GM23338 (cell line): ENCODE results near the gene MSMB. TPM values are rescaled to one million over a fixed set of nuclear protein-coding genes. Genes with fewer than 3 reads are reported as not detected.
"Not testable (repeated sequence)": the region's sequence is repeated elsewhere in the genome, so short reads cannot be mapped to it uniquely, and the experiment has no call there.

Source experiments
- ATAC-seq: fragments of 200-7000 bp; cut with Tn5 transposase; 3 replicates; pipeline ENCODE4 v1.9.1; 2020
- DNase-seq: peaks from one replicate; pipeline ENCODE4 v3.0.0-alpha.2; 2015; ENCODE audit warnings: low spot score
- H2AFZ ChIP-seq: fragments of 200-600 bp; sonication (generic); 2 replicates; pipeline ENCODE4 v1.8.0; 2016; ENCODE audit warnings: antibody characterized with exemption, mild to moderate bottlenecking, moderate library complexity
- H3F3A ChIP-seq: fragments of 200-600 bp; sonication (generic); replicated peaks from 2 replicates; pipeline ENCODE4 v1.8.0; 2017; ENCODE audit warnings: antibody characterized with exemption, mixed run types, low read depth
- H3K27ac ChIP-seq: fragments of 200-600 bp; sonication (generic); 2 replicates; pipeline ENCODE4 v1.6.1; 2016; ENCODE audit warnings: low read depth
- H3K27me3 ChIP-seq: fragments of 200-600 bp; sonication (generic); 2 replicates; pipeline ENCODE4 v1.8.0; 2016; ENCODE audit warnings: mild to moderate bottlenecking, mixed run types, moderate library complexity; ENCODE audit not compliant: insufficient read depth
- H3K36me3 ChIP-seq: fragments of 200-600 bp; sonication (generic); 2 replicates; pipeline ENCODE4 v1.8.0; 2016; ENCODE audit warnings: mild to moderate bottlenecking; ENCODE audit not compliant: insufficient read depth
- H3K4me1 ChIP-seq: fragments of 200-600 bp; sonication (generic); 2 replicates; pipeline ENCODE4 v1.8.0; 2016; ENCODE audit warnings: mild to moderate bottlenecking, moderate library complexity; ENCODE audit not compliant: insufficient read depth
- H3K4me2 ChIP-seq: fragments of 200-600 bp; sonication (generic); 2 replicates; pipeline ENCODE4 v1.7.1; 2017; ENCODE audit warnings: mixed run types
- H3K4me3 ChIP-seq: fragments of 200-600 bp; sonication (generic); 2 replicates; pipeline ENCODE4 v1.6.1; 2016; ENCODE audit warnings: mixed run types
- H3K79me2 ChIP-seq: fragments of 200-600 bp; sonication (generic); replicated peaks from 2 replicates; pipeline ENCODE4 v1.8.0; 2017; ENCODE audit warnings: mild to moderate bottlenecking; ENCODE audit not compliant: insufficient read depth
- H3K9me2 ChIP-seq: fragments of 200-600 bp; sonication (generic); 2 replicates; pipeline ENCODE4 v1.8.0; 2017; ENCODE audit not compliant: insufficient read depth
- H4K20me1 ChIP-seq: fragments of 200-600 bp; sonication (generic); replicated peaks from 2 replicates; pipeline ENCODE4 v1.8.0; 2017; ENCODE audit warnings: mild to moderate bottlenecking; ENCODE audit not compliant: insufficient read depth
- H3K27ac Mint-ChIP-seq: 2 replicates; pipeline ENCODE4 v1.8.0; 2020; ENCODE audit warnings: inconsistent platforms, mild to moderate bottlenecking, moderate library complexity, mixed read lengths
- H3K27me3 Mint-ChIP-seq: 3 replicates; pipeline ENCODE4 v1.8.0; 2022; ENCODE audit warnings: low read depth, mild to moderate bottlenecking, moderate library complexity, mixed read lengths, inconsistent platforms; ENCODE audit not compliant: insufficient read depth, poor library complexity
- H3K36me3 Mint-ChIP-seq: 3 replicates; pipeline ENCODE4 v1.8.0; 2021; ENCODE audit warnings: low read depth, mild to moderate bottlenecking, inconsistent platforms, moderate library complexity, mixed read lengths
- H3K4me1 Mint-ChIP-seq: 3 replicates; pipeline ENCODE4 v1.8.0; 2020; ENCODE audit warnings: mild to moderate bottlenecking, inconsistent platforms, mixed read lengths
- H3K4me3 Mint-ChIP-seq: 3 replicates; pipeline ENCODE4 v1.8.0; 2021; ENCODE audit warnings: moderate library complexity, mild to moderate bottlenecking, inconsistent platforms, mixed read lengths
- H3K9me3 Mint-ChIP-seq: 3 replicates; pipeline ENCODE4 v1.8.0; 2020; ENCODE audit warnings: moderate library complexity, mild to moderate bottlenecking, inconsistent platforms, mixed read lengths
- NANOG ChIP-seq: IDR thresholded peaks from 2 replicates; pipeline ENCODE4 v1.6.1; 2016; ENCODE audit warnings: antibody characterized with exemption, borderline replicate concordance
- STAT1 ChIP-seq: IDR thresholded peaks from one replicate; pipeline ENCODE4 v1.6.1; 2016; ENCODE audit warnings: antibody characterized with exemption; ENCODE audit not compliant: unreplicated experiment
- ZNF114 ChIP-seq: fragments of 250-450 bp; sonication (Bioruptor Pico); IDR thresholded peaks from 2 replicates; pipeline ENCODE4 v1.5.0; 2020; ENCODE audit warnings: mild to moderate bottlenecking, moderate library complexity
- polyA plus RNA-seq: library from polyadenylated mRNA; unstranded; fragments of >200 nt; fragmentation: Nextera tagmentation; extraction: Ambion mirVana; gene quantifications from 2 replicates; pipeline ENCODE4 v1.2.1, GENCODE V29; 2016
- small RNA-seq: library from RNA; depleted of rRNA; stranded (forward); fragments of <200 nt; gene quantifications from one replicate; pipeline ENCODE3, GENCODE V24; 2014; ENCODE audit warnings: low replicate concordance
- total RNA-seq: library from RNA; depleted of rRNA; stranded (reverse); fragments of >200 nt; shearing (Covaris generic); gene quantifications from 2 replicates; pipeline ENCODE4 v1.2.3, GENCODE V29; 2014; rRNA removed
- TF ChIP-seq, protein P1 (sequence below): IDR thresholded peaks from 2 replicates; pipeline ENCODE4 v1.6.1; 2016; ENCODE audit warnings: antibody characterized with exemption
- TF ChIP-seq, protein P2 (sequence below), 2 experiments: fragments of 200-600 bp in 1 of 2; sonication (generic) in 1 of 2; conservative IDR thresholded peaks; 2 replicates each; pipeline versions ENCODE4 v1.5.1 to v1.6.1; 2016 to 2017; ENCODE audit warnings: antibody characterized with exemption in 2 of 2, low read depth in 2 of 2, mild to moderate bottlenecking in 2 of 2, moderate library complexity in 1 of 2

The MSMB gene
- total and polyA plus RNA-seq, 2 experiments from 2014 or later, result not detected

DNA sequence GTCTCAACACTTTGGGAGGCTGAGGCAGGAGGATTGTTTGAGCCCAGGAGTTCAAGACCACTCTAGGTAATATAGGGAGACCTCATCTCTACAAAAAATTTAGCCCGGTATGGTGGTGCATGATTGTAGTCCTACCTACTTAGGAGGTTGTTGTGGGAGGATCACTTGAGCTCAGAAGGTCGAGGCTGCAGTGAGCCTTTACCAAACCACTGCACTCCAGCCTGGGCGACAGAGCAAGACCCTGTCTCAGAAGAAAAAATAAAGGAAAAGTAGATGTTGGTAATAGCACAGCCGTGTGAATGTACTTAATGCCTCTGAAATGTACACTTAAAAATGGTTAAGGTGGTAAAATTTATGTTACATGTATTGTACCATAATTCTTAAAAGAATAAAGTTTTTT, 48.5 kb downstream of the MSMB start (continued):
- TF ChIP-seq STAT1 (no peak), ZNF114 (CRISPR knock-in tag) (no peak), NANOG (no peak)
- TF ChIP-seq, protein P1, sequence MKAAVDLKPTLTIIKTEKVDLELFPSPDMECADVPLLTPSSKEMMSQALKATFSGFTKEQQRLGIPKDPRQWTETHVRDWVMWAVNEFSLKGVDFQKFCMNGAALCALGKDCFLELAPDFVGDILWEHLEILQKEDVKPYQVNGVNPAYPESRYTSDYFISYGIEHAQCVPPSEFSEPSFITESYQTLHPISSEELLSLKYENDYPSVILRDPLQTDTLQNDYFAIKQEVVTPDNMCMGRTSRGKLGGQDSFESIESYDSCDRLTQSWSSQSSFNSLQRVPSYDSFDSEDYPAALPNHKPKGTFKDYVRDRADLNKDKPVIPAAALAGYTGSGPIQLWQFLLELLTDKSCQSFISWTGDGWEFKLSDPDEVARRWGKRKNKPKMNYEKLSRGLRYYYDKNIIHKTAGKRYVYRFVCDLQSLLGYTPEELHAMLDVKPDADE, result no peak

DNA sequence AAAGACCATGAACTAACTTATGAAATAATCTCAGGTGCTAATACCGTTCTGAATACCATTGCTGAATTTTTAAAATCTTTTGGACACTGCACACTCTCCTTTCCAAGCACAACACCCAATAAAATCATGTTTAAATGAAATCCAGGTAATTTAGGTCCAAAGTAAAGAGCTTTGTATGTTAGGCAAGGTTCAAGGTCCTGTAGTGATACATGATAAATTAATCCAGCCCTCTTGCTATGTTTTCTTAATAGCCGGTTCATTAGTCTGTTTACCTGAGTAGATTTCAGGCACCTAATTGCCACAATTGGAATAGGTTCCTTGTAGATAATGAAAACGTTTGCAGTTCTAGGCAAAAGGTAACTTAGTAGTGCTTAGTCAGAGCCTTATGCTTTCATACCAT, 60.5 kb downstream of the MSMB start:
- not testable (repeated sequence) for H3K4me2 ChIP-seq, H3F3A ChIP-seq, H3K4me3 ChIP-seq, H3K27me3 ChIP-seq, H3K27ac ChIP-seq, H2AFZ ChIP-seq, H4K20me1 ChIP-seq, H3K27ac Mint-ChIP-seq, H3K4me1 ChIP-seq, H3K4me3 Mint-ChIP-seq, H3K9me2 ChIP-seq, DNase-seq, H3K4me1 Mint-ChIP-seq, H3K9me3 Mint-ChIP-seq, ATAC-seq, H3K27me3 Mint-ChIP-seq
- peaks cover 43% of the 10 kb centered on the region for H3K36me3 Mint-ChIP-seq
- H3K36me3 ChIP-seq, result peaks cover 13% of the 10 kb centered on the region
- peaks cover 21% of the 10 kb centered on the region for H3K79me2 ChIP-seq

DNA sequence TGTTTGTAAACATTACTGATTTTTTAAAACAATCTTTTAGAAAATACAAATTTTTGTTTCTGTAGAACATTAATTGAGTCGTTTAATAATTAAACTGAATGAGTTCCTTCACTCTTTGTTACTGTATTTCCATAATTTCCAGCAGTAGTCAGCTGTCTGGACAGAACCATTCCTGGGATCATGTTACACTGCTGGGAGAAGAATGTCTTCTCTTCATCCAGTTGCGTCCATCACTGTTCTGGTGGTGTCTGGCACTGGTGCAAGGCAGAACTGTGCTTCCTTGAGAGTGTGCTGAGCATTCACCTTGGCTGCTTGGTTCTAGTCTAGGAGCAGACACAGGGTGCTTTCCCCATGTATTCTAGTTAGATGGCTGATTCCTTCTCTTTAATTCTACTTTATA, 61.6 kb downstream of the MSMB start:
- H4K20me1 ChIP-seq, H3K9me3 Mint-ChIP-seq, H3K4me2 ChIP-seq, H3F3A ChIP-seq, H3K4me1 Mint-ChIP-seq, H3K4me1 ChIP-seq, H3K27me3 ChIP-seq, H3K27me3 Mint-ChIP-seq, H3K4me3 Mint-ChIP-seq, ATAC-seq, H2AFZ ChIP-seq, H3K4me3 ChIP-seq, DNase-seq, H3K27ac Mint-ChIP-seq, H3K27ac ChIP-seq, H3K9me2 ChIP-seq: not testable (repeated sequence)
- Histone ChIP-seq H3K36me3 (peaks cover 13% of the 10 kb centered on the region), H3K79me2 (peaks cover 26% of the 10 kb centered on the region)
- H3K36me3 Mint-ChIP-seq, result peaks cover 39% of the 10 kb centered on the region

DNA sequence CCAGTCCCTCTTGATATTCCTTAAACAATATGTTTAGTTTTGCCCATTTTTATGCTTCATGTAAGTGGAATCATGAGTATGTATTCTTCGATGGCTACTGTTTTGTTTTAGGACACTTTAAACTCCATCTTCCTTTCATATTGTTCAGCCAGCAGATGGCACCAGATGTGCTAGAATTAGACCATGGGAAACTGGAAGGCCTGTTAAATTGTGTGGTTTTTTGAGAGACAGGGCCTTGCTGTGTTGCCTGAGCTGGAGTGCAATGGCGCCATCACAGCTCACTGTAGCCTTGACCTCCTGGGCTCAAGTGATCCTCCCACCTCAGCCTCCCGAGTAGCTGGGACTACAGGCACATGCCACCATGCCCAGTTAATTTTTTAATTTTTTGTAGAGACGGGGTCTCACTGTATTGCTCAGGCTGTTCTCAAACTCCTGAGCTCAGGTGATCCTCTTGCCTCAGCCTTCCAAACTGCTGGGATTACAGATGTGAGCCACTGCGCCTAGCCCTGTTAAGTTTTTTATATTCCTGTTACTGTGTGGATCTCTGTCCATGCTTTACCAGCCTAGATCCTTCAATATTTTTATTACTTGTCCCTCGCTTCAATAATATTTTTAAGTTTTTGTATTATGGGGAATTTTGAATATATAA, 62.4 kb downstream of the MSMB start:
- H3K4me3 Mint-ChIP-seq, H2AFZ ChIP-seq, H3K27ac Mint-ChIP-seq, H3K27ac ChIP-seq, H3K9me3 Mint-ChIP-seq, H3K4me1 Mint-ChIP-seq, H3K27me3 Mint-ChIP-seq, H3K27me3 ChIP-seq, H3K4me2 ChIP-seq, H3K4me3 ChIP-seq, H3F3A ChIP-seq, H3K9me2 ChIP-seq, H3K36me3 ChIP-seq, H4K20me1 ChIP-seq, H3K4me1 ChIP-seq: not testable (repeated sequence)
- peaks cover 26% of the 10 kb centered on the region for H3K79me2 ChIP-seq
- ATAC-seq, result peak; percentile 56
- DNase-seq, result peak; percentile 45
- TF ChIP-seq, protein P2, sequence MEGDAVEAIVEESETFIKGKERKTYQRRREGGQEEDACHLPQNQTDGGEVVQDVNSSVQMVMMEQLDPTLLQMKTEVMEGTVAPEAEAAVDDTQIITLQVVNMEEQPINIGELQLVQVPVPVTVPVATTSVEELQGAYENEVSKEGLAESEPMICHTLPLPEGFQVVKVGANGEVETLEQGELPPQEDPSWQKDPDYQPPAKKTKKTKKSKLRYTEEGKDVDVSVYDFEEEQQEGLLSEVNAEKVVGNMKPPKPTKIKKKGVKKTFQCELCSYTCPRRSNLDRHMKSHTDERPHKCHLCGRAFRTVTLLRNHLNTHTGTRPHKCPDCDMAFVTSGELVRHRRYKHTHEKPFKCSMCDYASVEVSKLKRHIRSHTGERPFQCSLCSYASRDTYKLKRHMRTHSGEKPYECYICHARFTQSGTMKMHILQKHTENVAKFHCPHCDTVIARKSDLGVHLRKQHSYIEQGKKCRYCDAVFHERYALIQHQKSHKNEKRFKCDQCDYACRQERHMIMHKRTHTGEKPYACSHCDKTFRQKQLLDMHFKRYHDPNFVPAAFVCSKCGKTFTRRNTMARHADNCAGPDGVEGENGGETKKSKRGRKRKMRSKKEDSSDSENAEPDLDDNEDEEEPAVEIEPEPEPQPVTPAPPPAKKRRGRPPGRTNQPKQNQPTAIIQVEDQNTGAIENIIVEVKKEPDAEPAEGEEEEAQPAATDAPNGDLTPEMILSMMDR (conservative IDR thresholded peaks at IDR 0.05; ENCODE audit: low read depth in 2 of 2), result peak; percentile 34 to 48; a peak in 3 of 4 replicates
- H3K36me3 Mint-ChIP-seq, result peaks cover 38% of the 10 kb centered on the region

Small RNA genes within 50 kb of the gene (small RNA-seq; reads per million reads assigned to genes)
- not detected for gene SNORA74C-1

Other genes with a start within 250 kb of the MSMB start
- 15.3 and 21.5 TPM in 2 replicates for gene AGAP4, start 198.8 kb downstream of the MSMB start, total RNA-seq
- 17.6 and 19.9 TPM in 2 replicates for gene AGAP4, start 198.8 kb downstream of the MSMB start, polyA plus RNA-seq
- 110 and 120 TPM in 2 replicates for gene TIMM23, start 73.8 kb downstream of the MSMB start, total RNA-seq
- 199 and 218 TPM in 2 replicates for gene TIMM23, start 73.8 kb downstream of the MSMB start, polyA plus RNA-seq
- 76.9 and 79.8 TPM in 2 replicates for gene NCOA4, start 15.6 kb downstream of the MSMB start, total RNA-seq
- 24.0 and 24.9 TPM in 2 replicates for gene NCOA4, start 15.6 kb downstream of the MSMB start, polyA plus RNA-seq
- not detected in 2 replicates for gene ANTXRL, start 240.7 kb upstream of the MSMB start, total RNA-seq
- not detected in 2 replicates for gene ANTXRL, start 240.7 kb upstream of the MSMB start, polyA plus RNA-seq